UCSD-AML1 (cell line): ENCODE measurements around the gene ZNF511.
"Not testable (repeated sequence)": the region's sequence is repeated elsewhere in the genome, so short reads cannot be mapped to it uniquely, and the experiment has no call there.

Experiments used
- DNase-seq: peaks from one replicate; lab custom pipeline; 2025; ENCODE audit not compliant: unreplicated experiment; lab: John Stamatoyannopoulos, UW

Gene ZNF511

DNA sequence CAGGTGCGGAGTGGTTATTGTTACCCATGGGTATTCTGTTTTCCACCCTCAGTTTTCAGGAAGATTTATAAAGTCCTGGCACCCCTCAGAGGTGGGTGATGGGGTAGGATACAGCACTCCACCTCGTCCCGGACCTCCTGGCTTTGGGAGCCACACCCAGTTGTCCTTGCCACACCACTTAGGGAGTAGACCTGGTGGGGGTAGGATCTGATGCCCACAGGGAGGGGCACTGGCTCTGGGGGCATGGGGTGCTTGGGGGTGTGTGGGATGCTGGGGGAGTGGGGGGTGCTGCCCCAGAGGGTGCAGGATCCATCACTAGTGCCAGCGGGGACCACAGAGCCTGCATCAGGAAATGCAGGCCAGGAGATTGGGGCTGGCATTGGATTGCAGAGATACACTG is 4.5 kb downstream of the ZNF511 start:
- DNase-seq: no peak

DNA sequence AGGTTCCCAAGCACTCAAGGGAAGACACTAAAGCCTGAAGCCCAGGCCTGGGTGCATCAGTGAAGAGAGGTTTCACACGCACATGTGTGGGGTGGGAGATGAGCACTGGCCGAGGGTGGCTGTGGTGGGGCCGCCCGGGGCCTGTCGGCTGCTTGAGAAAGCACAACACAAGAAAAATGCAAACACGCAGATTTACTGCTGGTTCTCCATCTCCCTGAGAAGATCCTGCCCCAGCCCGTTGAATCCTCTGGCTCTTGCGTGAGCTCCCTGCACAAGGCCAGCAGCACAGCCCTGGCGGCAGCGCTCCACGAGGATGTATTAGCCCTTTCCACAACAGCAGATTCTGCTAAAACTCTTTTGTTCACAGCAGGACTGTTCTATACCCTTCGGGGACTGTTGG is 6.2 kb downstream of the ZNF511 start:
- no peak for DNase-seq

GRCh38 chr10:133315847-133316246 is 7.1 kb downstream of the ZNF511 start:
- DNase-seq: no peak

DNA sequence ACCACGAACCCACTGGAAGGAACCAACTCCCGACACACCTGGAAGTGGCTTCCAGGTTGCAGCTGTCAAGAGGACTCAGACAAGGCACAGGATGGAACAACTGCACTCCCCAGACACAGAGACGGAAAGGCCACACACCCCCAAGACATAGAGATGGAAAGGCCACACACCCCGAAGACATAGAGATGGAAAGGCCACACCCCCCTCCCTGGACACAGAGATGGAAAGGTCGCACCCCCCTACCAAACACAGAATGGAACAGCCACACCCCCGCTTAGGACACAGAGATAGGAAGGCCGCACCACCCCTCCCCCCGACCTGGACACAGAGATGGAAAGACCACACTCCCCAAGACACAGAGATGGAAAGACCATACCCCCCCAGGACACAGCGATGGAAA is 7.6 kb downstream of the ZNF511 start:
- no peak for DNase-seq

GRCh38 chr10:133316732-133317131 is 8.0 kb downstream of the ZNF511 start:
- no peak for DNase-seq

- DNase-seq: peak; percentile 83
Measured at GRCh38 chr10:133318494-133319127, 9.9 kb downstream of the ZNF511 start.

- not testable (repeated sequence) for DNase-seq
Measured at GRCh38 chr10:133320852-133321422, 12.2 kb downstream of the ZNF511 start.

- DNase-seq: not testable (repeated sequence)
Measured at GRCh38 chr10:133322064-133322709, 13.5 kb downstream of the ZNF511 start.

GRCh38 chr10:133324198-133324792 is 15.6 kb downstream of the ZNF511 start:
- DNase-seq: peak; percentile 50

- DNase-seq: no peak
Measured at GRCh38 chr10:133324857-133325260, 16.1 kb downstream of the ZNF511 start.

DNA sequence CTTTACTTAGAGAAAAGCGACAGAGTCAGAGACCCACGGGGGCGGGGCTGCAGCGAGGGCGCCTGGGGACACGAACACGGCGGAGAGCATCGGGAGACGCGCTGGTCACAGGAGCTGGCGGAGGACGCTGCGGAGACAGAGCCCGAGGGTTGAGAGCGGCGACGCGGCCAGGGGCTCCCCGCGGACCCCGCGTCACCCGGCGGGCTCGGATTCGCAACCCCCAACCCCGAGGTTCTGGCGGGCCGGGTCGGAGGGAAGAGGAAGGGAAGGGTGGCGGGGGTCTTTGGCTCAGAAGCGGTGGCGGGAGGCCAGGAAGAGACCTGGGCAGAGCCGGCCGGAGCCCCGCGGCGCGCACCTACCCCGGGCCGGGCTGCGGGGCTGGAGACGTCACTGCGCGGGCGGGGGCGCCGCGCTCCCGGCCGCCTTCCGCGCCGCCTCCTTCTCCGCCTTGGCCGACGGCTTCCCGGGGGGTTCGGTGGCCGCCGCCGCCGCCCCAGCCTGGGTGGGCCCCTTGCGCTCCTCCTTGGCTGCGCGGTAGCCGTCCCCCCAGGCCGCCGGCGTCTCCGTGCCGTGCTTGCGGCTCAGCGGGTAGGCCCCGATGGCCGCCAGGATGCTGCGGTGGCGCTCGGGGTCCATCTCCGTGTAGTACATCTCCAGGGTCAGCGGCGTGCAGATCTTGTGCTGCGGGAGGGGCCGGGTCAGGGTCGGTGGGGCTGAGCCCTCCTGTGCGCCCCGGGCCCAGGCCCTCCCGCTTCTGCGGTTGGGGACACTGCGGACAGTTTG is 16.9 kb downstream of the ZNF511 start:
- no peak for DNase-seq

DNA sequence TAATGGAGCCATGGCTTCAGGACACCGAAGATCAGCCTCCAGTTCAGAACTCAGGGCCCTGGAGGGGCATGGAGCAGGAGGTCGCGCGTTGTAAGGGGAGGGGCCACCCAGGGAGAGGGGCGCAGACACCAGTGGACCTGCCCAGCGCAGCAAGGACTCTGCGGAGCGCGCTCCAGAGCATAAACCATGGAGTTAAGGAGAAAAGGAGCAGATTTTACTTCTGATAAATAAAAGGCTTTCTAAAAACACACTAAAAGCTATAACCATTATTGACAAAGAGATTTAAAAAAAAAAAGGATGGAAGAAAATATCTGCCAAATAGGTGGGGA is 17.5 kb downstream of the ZNF511 start:
- no peak for DNase-seq

GRCh38 chr10:133326745-133327650 is 18.3 kb downstream of the ZNF511 start:
- no peak for DNase-seq

DNA sequence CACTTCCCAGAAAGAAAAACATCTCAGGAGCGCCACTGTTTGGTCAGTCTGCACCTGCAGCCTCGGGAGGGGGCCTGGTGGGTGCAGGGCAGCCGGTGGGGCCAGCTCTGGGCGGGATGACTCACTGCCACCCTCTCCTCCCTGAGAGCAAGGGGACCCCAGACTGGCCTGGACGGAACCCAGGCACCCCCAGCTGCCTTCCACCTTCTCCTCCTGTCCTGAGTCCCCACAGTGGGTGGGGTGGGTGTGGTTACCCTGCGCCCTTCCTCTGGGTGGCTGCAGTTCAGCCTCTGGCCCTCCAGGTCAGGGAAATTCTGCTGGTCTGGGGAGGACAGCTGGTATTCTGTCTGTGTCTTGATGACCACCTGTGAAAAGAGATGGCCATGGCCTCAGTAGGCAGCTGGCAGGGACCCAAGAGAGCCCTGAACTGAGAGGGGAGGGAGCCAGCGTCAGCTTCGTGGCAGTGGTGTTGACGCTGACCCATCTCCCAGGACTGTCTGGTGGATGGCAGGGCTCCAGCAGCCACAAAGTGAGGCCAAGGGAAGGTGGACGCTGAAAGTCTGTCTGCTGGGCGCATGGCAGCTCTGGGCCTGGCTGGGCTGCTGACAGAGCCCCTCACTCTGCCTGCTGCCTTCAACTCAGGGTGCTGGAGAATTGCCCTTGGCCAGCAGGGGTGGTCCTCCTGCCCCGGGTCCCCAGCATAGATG is 19.1 kb downstream of the ZNF511 start:
- DNase-seq: no peak

- DNase-seq: no peak
Measured at GRCh38 chr10:133328358-133329343, 19.9 kb downstream of the ZNF511 start.

- DNase-seq: peak; percentile 84
Measured at GRCh38 chr10:133329491-133330202, 20.9 kb downstream of the ZNF511 start.

DNA sequence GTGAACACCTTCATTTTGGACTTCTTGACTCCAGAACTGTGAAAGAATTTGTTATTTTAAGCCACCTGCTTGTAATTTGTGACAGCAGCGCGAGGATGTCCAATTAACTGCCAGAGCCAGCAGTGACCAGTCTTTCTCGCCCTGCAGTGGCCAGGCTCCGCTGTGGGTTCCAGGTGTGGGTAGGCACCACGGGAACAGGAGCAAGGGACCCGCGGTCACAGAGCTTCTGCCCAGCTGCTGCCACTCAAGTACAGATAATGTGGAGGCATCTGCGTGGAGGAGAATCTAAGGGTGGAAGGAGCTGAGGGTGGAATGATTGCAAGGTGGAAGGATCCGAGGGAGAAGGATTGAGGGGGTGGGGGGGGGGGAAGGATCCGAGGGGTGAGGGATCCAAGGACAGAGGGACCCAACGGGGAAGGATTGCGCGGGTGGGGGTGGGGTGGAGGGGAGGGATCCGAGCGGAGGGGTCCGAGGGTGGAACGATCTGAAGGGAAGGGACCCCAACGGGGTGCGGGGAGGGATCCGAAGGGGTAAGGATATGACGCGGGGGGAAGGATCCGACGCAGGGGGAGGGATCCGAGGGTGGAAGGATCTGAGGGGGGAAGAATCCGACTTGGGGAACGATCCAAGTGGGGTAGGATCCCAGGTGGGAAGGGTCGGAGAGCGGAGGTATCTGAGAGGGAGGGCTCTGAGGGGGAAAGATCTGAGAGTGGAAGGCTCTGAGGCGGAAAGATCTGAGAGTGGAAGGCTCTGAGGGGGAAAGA is 24.4 kb downstream of the ZNF511 start:
- no peak for DNase-seq
